Mesendoderm (in vitro differentiated cells): Measurements from ENCODE around the gene GRIN1.
"Not testable (repeated sequence)": the region's sequence is repeated elsewhere in the genome, so short reads cannot be mapped to it uniquely, and the experiment has no call there.

Experiments used
- DNase-seq: peaks from one replicate; pipeline ENCODE4 v3.0.0; 2013
- H2AK5ac ChIP-seq: 2 replicates; pipeline ENCODE4 v1.6.1; 2013; ENCODE audit warnings: low read length, inconsistent platforms
- H2BK120ac ChIP-seq: 2 replicates; pipeline ENCODE4 v1.6.1; 2013; ENCODE audit warnings: low read depth, mild to moderate bottlenecking, low read length, moderate library complexity, mixed read lengths
- H2BK15ac ChIP-seq: replicated peaks from 2 replicates; pipeline ENCODE4 v1.6.1; 2013; ENCODE audit warnings: low read depth, mild to moderate bottlenecking, moderate library complexity
- H2BK5ac ChIP-seq: 2 replicates; pipeline ENCODE4 v1.6.1; 2013; ENCODE audit warnings: low read length, inconsistent platforms
- H3K18ac ChIP-seq: 2 replicates; pipeline ENCODE4 v1.6.1; 2013; ENCODE audit warnings: mild to moderate bottlenecking, low read length, mixed read lengths
- H3K23ac ChIP-seq: one replicate; pipeline ENCODE4 v1.6.1; 2013; ENCODE audit warnings: low read length
- H3K27ac ChIP-seq: 2 replicates; pipeline ENCODE4 v1.5.1; 2013; ENCODE audit warnings: low read depth, mild to moderate bottlenecking, inconsistent platforms, low read length, moderate library complexity
- H3K27me3 ChIP-seq: 2 replicates; pipeline ENCODE4 v1.6.1; 2013; ENCODE audit warnings: low read length, control low read depth, mild to moderate bottlenecking, inconsistent platforms; ENCODE audit not compliant: insufficient read depth, poor library complexity
- H3K36me3 ChIP-seq: 2 replicates; pipeline ENCODE4 v1.6.1; 2013; ENCODE audit warnings: low read length, inconsistent platforms; ENCODE audit not compliant: control insufficient read depth, insufficient read depth
- H3K4ac ChIP-seq: one replicate; pipeline ENCODE4 v1.6.1; 2013; ENCODE audit warnings: low read depth, mild to moderate bottlenecking, low read length, moderate library complexity
- H3K4me1 ChIP-seq: 2 replicates; pipeline ENCODE4 v1.6.1; 2013; ENCODE audit warnings: low read depth, low read length, inconsistent platforms; ENCODE audit not compliant: control insufficient read depth
- H3K4me2 ChIP-seq: 2 replicates; pipeline ENCODE4 v1.6.1; 2013; ENCODE audit warnings: low read length
- H3K4me3 ChIP-seq: 2 replicates; pipeline ENCODE4 v1.5.1; 2013; ENCODE audit warnings: mild to moderate bottlenecking, low read length
- H3K56ac ChIP-seq: one replicate; pipeline ENCODE4 v1.6.1; 2013; ENCODE audit warnings: low read length
- H3K79me1 ChIP-seq: 2 replicates; pipeline ENCODE4 v1.6.1; 2013; ENCODE audit warnings: low read length, inconsistent platforms
- H3K79me2 ChIP-seq: 2 replicates; pipeline ENCODE4 v1.6.1; 2013; ENCODE audit warnings: mild to moderate bottlenecking, low read length; ENCODE audit not compliant: control insufficient read depth, insufficient read depth
- H3K9ac ChIP-seq: 2 replicates; pipeline ENCODE4 v1.6.1; 2013; ENCODE audit warnings: low read length, inconsistent platforms
- H4K5ac ChIP-seq: one replicate; pipeline ENCODE4 v1.6.1; 2013; ENCODE audit warnings: low read length
- H4K8ac ChIP-seq: one replicate; pipeline ENCODE4 v1.6.1; 2013; ENCODE audit warnings: low read depth, mild to moderate bottlenecking, control low read depth, low read length, moderate library complexity
- WGBS: extraction: QIAGEN DNeasy Blood & Tissue Kit; methylation state at CpG from one replicate; pipeline ENCODE4 v1.1.7; 2013; ENCODE audit warnings: low lambda C conversion rate, missing lambda C conversion rate; ENCODE audit not compliant: insufficient coverage; ENCODE audit errors: extremely low coverage; 5-methylcytosine and 5-hydroxymethylcytosine counted together

GRIN1 gene

DNA sequence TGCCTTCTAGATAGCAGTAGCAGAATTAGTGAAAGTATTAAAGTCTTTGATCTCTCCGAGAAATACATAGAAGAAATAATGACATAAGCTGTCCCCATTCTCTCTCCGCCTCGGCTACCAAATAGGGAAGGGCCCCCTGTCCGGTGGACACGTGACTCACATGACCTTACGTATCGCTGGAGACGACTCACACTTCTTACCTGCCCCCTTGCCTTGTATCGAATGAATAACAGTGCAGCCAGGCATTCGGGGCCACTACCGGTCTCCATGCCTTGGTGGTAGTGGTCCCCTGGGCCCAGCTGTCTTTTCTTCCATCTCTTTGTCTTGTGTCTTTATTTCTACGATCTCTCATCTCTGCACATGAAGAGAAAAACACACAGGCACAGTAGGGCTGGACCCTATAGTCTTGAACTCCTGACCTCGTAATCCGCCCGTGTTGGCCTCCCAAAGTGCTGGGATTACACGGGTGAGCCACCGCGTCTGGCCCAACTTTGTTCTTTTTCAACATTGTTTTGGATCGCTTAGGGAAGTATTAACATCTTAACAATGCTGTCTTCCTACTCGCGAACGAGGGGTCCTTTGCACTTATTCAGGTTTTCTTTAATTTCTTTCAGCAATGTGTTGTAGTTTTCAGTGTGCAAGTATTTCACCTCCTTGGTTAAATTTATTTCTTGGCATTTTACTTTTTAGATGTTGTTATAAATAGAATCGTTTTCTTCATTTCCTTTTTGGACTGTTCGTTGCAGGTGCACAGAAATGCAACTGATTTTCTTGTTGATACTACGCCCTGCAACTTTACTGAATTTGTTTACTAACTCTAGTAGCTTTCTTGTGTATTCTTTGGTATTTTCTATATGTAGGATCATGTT is 16.8 kb upstream of the GRIN1 start:
- no CpG with 5 or more reads among the region's 25 CpGs for WGBS
- not testable (repeated sequence) for H3K4me3 ChIP-seq, H4K5ac ChIP-seq, H3K23ac ChIP-seq, H3K9ac ChIP-seq, H2AK5ac ChIP-seq, H3K4me1 ChIP-seq, H3K4ac ChIP-seq, H3K27me3 ChIP-seq, H3K79me2 ChIP-seq, H2BK5ac ChIP-seq, H2BK15ac ChIP-seq, H3K56ac ChIP-seq, H3K36me3 ChIP-seq, H3K18ac ChIP-seq, H3K79me1 ChIP-seq, H3K4me2 ChIP-seq, H3K27ac ChIP-seq, H2BK120ac ChIP-seq, DNase-seq, H4K8ac ChIP-seq

DNA sequence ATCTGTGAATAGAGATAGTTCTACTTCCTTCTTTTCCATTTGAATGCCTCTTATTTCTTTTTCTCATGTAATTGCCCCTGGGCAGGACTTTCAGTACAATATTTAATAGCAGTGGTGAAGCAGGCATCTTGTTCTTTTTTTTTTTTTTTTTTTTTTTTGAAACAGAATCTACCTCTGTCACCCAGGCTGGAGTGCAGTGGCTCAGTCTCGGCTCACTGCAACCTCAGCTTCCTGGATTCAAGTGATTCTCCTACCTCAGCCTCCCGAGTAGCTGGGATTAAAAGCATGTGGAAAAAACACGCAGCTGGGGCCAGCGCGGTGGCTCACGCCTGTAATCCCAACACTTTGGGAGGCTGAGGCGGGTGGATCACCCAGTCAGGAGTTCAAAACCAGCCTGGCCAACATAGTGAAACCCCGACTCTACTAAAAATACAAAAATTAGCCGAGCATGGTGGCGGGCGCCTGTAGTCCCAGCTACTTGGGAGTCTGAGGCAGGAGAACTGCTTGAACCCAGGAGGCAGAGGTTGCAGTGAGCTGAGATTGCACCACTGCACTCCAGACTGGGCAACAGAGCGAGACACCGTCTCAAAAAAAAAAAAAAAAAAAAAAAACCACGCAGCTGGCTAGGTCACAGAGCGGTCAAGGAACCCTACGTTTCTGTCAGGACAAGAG is 16.0 kb upstream of the GRIN1 start:
- DNase-seq, H3K36me3 ChIP-seq, H3K56ac ChIP-seq, H3K9ac ChIP-seq, H3K27ac ChIP-seq, H3K18ac ChIP-seq, H3K23ac ChIP-seq, H3K79me2 ChIP-seq, H3K4me1 ChIP-seq, H2AK5ac ChIP-seq, H4K5ac ChIP-seq, H2BK15ac ChIP-seq, H2BK120ac ChIP-seq, H3K4me3 ChIP-seq, H3K4ac ChIP-seq, H3K79me1 ChIP-seq, H3K4me2 ChIP-seq, H2BK5ac ChIP-seq, H4K8ac ChIP-seq, H3K27me3 ChIP-seq: not testable (repeated sequence)
- WGBS: no CpG with 5 or more reads among the region's 16 CpGs

DNA sequence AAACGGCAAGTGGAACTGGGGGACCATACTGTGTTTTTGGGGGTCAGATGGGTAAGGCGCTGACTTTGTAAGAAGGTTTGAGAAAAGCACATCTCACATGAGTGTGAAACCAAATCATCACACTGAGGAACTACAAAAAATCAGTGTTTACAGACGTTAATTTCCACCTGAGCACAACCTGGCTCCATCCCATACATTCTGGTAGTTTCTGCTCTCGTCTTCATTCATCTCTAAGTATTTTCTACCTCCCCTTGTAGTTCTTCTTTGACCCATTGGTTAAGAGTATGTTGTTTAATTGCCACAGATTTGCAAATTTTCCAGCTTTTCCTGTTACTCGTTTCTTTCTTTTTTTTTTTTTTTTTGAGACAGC is 15.5 kb upstream of the GRIN1 start:
- H3K18ac ChIP-seq: no peak overlapping the region
- H3K4me1 ChIP-seq: no peaks in the 10 kb centered on the region
- no peak overlapping the region for H3K27ac ChIP-seq
- no peaks in the 10 kb centered on the region for H3K36me3 ChIP-seq
- no peaks in the 10 kb centered on the region for H3K79me2 ChIP-seq
- no peak overlapping the region for H3K4me2 ChIP-seq
- no peak overlapping the region for H2BK15ac ChIP-seq
- H4K8ac ChIP-seq: no peak overlapping the region
- H3K9ac ChIP-seq: no peak overlapping the region
- no peak overlapping the region for H2AK5ac ChIP-seq
- H3K23ac ChIP-seq: no peak overlapping the region
- WGBS: no CpG with 5 or more reads among the region's 5 CpGs
- H3K4me3 ChIP-seq: no peak overlapping the region
- no peak for DNase-seq
- no peaks in the 10 kb centered on the region for H3K27me3 ChIP-seq
- H3K4ac ChIP-seq: no peak overlapping the region
- no peak overlapping the region for H3K56ac ChIP-seq
- no peak overlapping the region for H2BK5ac ChIP-seq
- H4K5ac ChIP-seq: no peak overlapping the region
- no peak overlapping the region for H2BK120ac ChIP-seq
- peaks cover under 1% of the 10 kb centered on the region for H3K79me1 ChIP-seq

DNA sequence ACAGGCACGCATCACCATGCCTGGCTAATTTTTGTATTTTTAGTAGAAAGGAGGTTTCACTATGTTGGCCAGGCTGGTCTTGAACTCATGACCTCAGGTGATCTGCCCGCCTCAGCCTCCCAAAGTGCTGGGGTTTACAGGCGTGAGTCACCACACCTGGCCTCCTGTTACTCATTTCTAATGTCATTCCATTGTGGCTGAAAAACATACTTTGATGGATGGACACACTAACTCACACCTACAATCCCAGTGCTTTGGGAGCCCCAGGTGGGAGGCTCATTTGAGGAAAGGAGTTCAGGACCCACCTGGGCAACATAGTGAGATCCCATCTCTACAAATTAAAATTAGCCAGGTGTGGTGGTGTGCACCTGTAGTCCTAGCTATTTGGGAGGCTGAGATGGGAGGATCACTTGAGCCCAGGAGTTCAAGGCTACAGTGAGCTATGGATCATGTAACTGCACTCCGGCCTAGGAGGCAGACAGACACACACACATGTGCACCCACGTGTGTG is 14.9 kb upstream of the GRIN1 start:
- not testable (repeated sequence) for H3K4me1 ChIP-seq, H4K8ac ChIP-seq, H3K79me1 ChIP-seq, H3K4me2 ChIP-seq, H2AK5ac ChIP-seq, H4K5ac ChIP-seq, H3K18ac ChIP-seq, H3K23ac ChIP-seq, H3K4me3 ChIP-seq, H3K36me3 ChIP-seq, H2BK120ac ChIP-seq, H2BK5ac ChIP-seq, H3K27ac ChIP-seq, H2BK15ac ChIP-seq, H3K79me2 ChIP-seq, H3K9ac ChIP-seq, H3K56ac ChIP-seq, DNase-seq, H3K4ac ChIP-seq, H3K27me3 ChIP-seq
- no CpG with 5 or more reads among the region's 5 CpGs for WGBS

DNA sequence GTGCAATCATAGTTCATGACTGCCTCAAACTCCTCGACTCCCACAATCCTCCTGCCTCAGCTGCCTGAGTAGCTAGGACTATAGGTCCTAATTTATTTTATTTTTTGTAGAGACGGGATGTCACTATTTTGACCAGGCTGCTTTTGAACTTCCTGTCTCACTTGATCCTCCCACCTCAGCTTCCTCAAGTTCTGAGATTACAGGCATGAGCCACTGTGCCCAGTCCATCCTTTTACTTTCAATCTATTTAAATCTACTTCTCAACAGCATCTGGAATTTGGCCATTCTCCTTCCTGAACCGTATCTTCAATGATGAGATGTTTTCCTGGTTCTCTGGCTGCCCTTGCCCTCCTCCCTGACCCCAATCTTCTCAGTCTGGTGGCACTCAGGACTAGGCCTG is 12.2 kb upstream of the GRIN1 start:
- no peaks in the 10 kb centered on the region for H3K27me3 ChIP-seq
- no peak overlapping the region for H3K18ac ChIP-seq
- no peak overlapping the region for H2BK15ac ChIP-seq
- no peak overlapping the region for H3K4me3 ChIP-seq
- H3K36me3 ChIP-seq: no peaks in the 10 kb centered on the region
- H3K23ac ChIP-seq: no peak overlapping the region
- H4K5ac ChIP-seq: no peak overlapping the region
- H3K4ac ChIP-seq: no peak overlapping the region
- H3K9ac ChIP-seq: no peak overlapping the region
- no peaks in the 10 kb centered on the region for H3K79me2 ChIP-seq
- no peak overlapping the region for H2AK5ac ChIP-seq
- peaks cover 3% of the 10 kb centered on the region for H3K79me1 ChIP-seq
- H3K4me2 ChIP-seq: no peak overlapping the region
- H3K27ac ChIP-seq: no peak overlapping the region
- H3K56ac ChIP-seq: no peak overlapping the region
- H4K8ac ChIP-seq: no peak overlapping the region
- WGBS: no CpG with 5 or more reads among the region's 3 CpGs
- DNase-seq: no peak
- H3K4me1 ChIP-seq: no peaks in the 10 kb centered on the region
- no peak overlapping the region for H2BK120ac ChIP-seq
- no peak overlapping the region for H2BK5ac ChIP-seq
